Trophoblast cell (in vitro differentiated cells and primary cell): ENCODE measurements around the gene PPP6R2.

Source experiments
- DNase-seq, 2 donors: peaks; one replicate each; pipeline ENCODE4 v3.0.0-alpha.2; 2016
- H2AFZ ChIP-seq: 2 replicates; pipeline ENCODE4 v1.6.1; 2013; ENCODE audit warnings: low read length, moderate library complexity, mild to moderate bottlenecking; ENCODE audit not compliant: insufficient read depth, poor library complexity
- H2AK5ac ChIP-seq: 2 replicates; pipeline ENCODE4 v1.6.1; 2013; ENCODE audit warnings: mild to moderate bottlenecking, low read length
- H2BK120ac ChIP-seq: 2 replicates; pipeline ENCODE4 v1.6.1; 2013; ENCODE audit warnings: low read length, mild to moderate bottlenecking, moderate library complexity; ENCODE audit not compliant: insufficient read depth, poor library complexity
- H2BK12ac ChIP-seq: 2 replicates; pipeline ENCODE4 v1.6.1; 2013; ENCODE audit warnings: mild to moderate bottlenecking, low read length, moderate library complexity
- H2BK5ac ChIP-seq: 2 replicates; pipeline ENCODE4 v1.6.1; 2013; ENCODE audit warnings: low read length, low read depth, moderate library complexity, mild to moderate bottlenecking; ENCODE audit not compliant: poor library complexity
- H3K14ac ChIP-seq: 2 replicates; pipeline ENCODE4 v1.6.1; 2013; ENCODE audit warnings: mild to moderate bottlenecking, low read length
- H3K18ac ChIP-seq: 2 replicates; pipeline ENCODE4 v1.6.1; 2013; ENCODE audit warnings: mild to moderate bottlenecking, low read length
- H3K23ac ChIP-seq: 2 replicates; pipeline ENCODE4 v1.6.1; 2013; ENCODE audit warnings: low read length
- H3K27ac ChIP-seq: 2 replicates; pipeline ENCODE4 v1.5.1; 2013; ENCODE audit warnings: low read depth, mild to moderate bottlenecking, inconsistent platforms, low read length, moderate library complexity
- H3K27me3 ChIP-seq: 2 replicates; pipeline ENCODE4 v1.6.1; 2013; ENCODE audit warnings: inconsistent platforms, mild to moderate bottlenecking, low read length, moderate library complexity; ENCODE audit not compliant: insufficient read depth
- H3K36me3 ChIP-seq, 2 experiments: 1 replicate in 1 of 2; 2 replicates in 1 of 2; pipeline ENCODE4 v1.6.1; 2013; ENCODE audit warnings: low read length in 2 of 2, mild to moderate bottlenecking in 2 of 2, moderate library complexity in 1 of 2; ENCODE audit not compliant: insufficient read depth in 2 of 2, control insufficient read depth in 1 of 2
- H3K4ac ChIP-seq: 2 replicates; pipeline ENCODE4 v1.6.1; 2013; ENCODE audit warnings: low read depth, mild to moderate bottlenecking, low read length, moderate library complexity
- H3K4me1 ChIP-seq, 2 experiments: 1 replicate in 1 of 2; 2 replicates in 1 of 2; pipeline ENCODE4 v1.6.1; 2013; ENCODE audit warnings: low read length in 2 of 2, mild to moderate bottlenecking in 2 of 2, moderate library complexity in 1 of 2; ENCODE audit not compliant: insufficient read depth in 2 of 2, control insufficient read depth in 1 of 2
- H3K4me2 ChIP-seq: 2 replicates; pipeline ENCODE4 v1.6.1; 2013; ENCODE audit warnings: inconsistent platforms, mild to moderate bottlenecking, low read length, moderate library complexity
- H3K4me3 ChIP-seq: 2 replicates; pipeline ENCODE4 v1.5.1; 2013; ENCODE audit warnings: mild to moderate bottlenecking, low read depth, low read length, inconsistent platforms
- H3K79me1 ChIP-seq: one replicate; pipeline ENCODE4 v1.6.1; 2013; ENCODE audit warnings: low read length
- H3K79me2 ChIP-seq: 2 replicates; pipeline ENCODE4 v1.6.1; 2013; ENCODE audit warnings: low read length, mild to moderate bottlenecking; ENCODE audit not compliant: control insufficient read depth, insufficient read depth, poor library complexity
- H3K9ac ChIP-seq: 2 replicates; pipeline ENCODE4 v1.6.1; 2013; ENCODE audit warnings: mild to moderate bottlenecking, low read length
- H3K9me3 ChIP-seq: 2 replicates; pipeline ENCODE4 v1.6.1; 2013; ENCODE audit warnings: low read depth, mild to moderate bottlenecking, control low read depth, inconsistent platforms, low read length; ENCODE audit not compliant: insufficient read depth
- H4K12ac ChIP-seq: 2 replicates; pipeline ENCODE4 v1.6.1; 2013; ENCODE audit warnings: low read depth, mild to moderate bottlenecking, low read length, moderate library complexity
- H4K8ac ChIP-seq: 2 replicates; pipeline ENCODE4 v1.6.1; 2013; ENCODE audit warnings: low read depth, mild to moderate bottlenecking, low read length, moderate library complexity
- H4K91ac ChIP-seq: one replicate; pipeline ENCODE4 v1.6.1; 2013; ENCODE audit warnings: low read depth, mild to moderate bottlenecking, low read length, moderate library complexity
- WGBS: extraction: QIAGEN DNeasy Blood & Tissue Kit; methylation state at CpG from one replicate; pipeline ENCODE4 v1.1.7; 2013; ENCODE audit warnings: missing lambda C conversion rate; ENCODE audit not compliant: insufficient read length, insufficient coverage; ENCODE audit errors: extremely low coverage; 5-methylcytosine and 5-hydroxymethylcytosine counted together

PPP6R2 gene

GRCh38 chr22:50490531-50491308, 147.6 kb downstream of the PPP6R2 start:
- H3K9ac ChIP-seq, result no peak overlapping the region
- H3K79me2 ChIP-seq, result no peaks in the 10 kb centered on the region
- no peak overlapping the region for H3K4ac ChIP-seq
- no peak overlapping the region for H3K23ac ChIP-seq
- H2BK5ac ChIP-seq, result no peak overlapping the region
- no peak overlapping the region for H3K14ac ChIP-seq
- H3K36me3 ChIP-seq, result no peaks in the 10 kb centered on the region
- no peaks in the 10 kb centered on the region for H3K9me3 ChIP-seq
- H4K8ac ChIP-seq, result no peak overlapping the region
- no peak overlapping the region for H2BK120ac ChIP-seq
- DNase-seq, result no peak
- H3K79me1 ChIP-seq, result no peaks in the 10 kb centered on the region
- H3K18ac ChIP-seq, result no peak overlapping the region
- no peak overlapping the region for H2AK5ac ChIP-seq
- H2AFZ ChIP-seq, result no peak overlapping the region
- no peak overlapping the region for H4K91ac ChIP-seq
- H3K4me1 ChIP-seq, result no peaks in the 10 kb centered on the region
- no peak overlapping the region for H3K27ac ChIP-seq
- no peak overlapping the region for H4K12ac ChIP-seq
- H3K27me3 ChIP-seq, result no peaks in the 10 kb centered on the region
- H3K4me2 ChIP-seq, result no peak overlapping the region
- no peak overlapping the region for H2BK12ac ChIP-seq
- no CpG with 5 or more reads among the region's 27 CpGs for WGBS
- no peak overlapping the region for H3K4me3 ChIP-seq
